GM12865 (cell line): Measurements from ENCODE around the gene KRT80.
A peak's percentile ranks its signal among the peaks of the same experiment; 100 is the strongest.

ENCODE experiments used
- DNase-seq: peaks from one replicate; pipeline ENCODE4 v3.0.0; 2010; ENCODE audit warnings: low read depth
- H3K4me3 ChIP-seq: 2 replicates; pipeline ENCODE4 v1.5.1; 2011; ENCODE audit warnings: mild to moderate bottlenecking, low read depth, low read length, control low read depth
- CTCF ChIP-seq: IDR thresholded peaks from 2 replicates; pipeline ENCODE4 v1.5.1; 2011; ENCODE audit warnings: low read length, control low read depth, low read depth, inconsistent platforms; ENCODE audit not compliant: insufficient read depth; ENCODE audit errors: missing control alignments

The KRT80 gene

GRCh38 chr12:52130711-52131110 lies 61.1 kb downstream of the KRT80 start:
- no peak for TF ChIP-seq CTCF
- no peak for DNase-seq
- no peak overlapping the region for H3K4me3 ChIP-seq

GRCh38 chr12:52127683-52128450 lies 63.9 kb downstream of the KRT80 start:
- H3K4me3 ChIP-seq: no peak overlapping the region
- DNase-seq: no peak
- no peak for TF ChIP-seq CTCF

- no peak for DNase-seq
- no peak overlapping the region for H3K4me3 ChIP-seq
- no peak for TF ChIP-seq CTCF
Observed at GRCh38 chr12:52126605-52127578, 64.9 kb downstream of the KRT80 start.

- DNase-seq: no peak
- TF ChIP-seq CTCF: no peak
- no peak overlapping the region for H3K4me3 ChIP-seq
Observed at GRCh38 chr12:52126050-52126604, 65.7 kb downstream of the KRT80 start.

GRCh38 chr12:52125476-52125900 lies 66.3 kb downstream of the KRT80 start:
- H3K4me3 ChIP-seq: no peak overlapping the region
- DNase-seq: no peak
- TF ChIP-seq CTCF: no peak

GRCh38 chr12:52123487-52124186 lies 68.2 kb downstream of the KRT80 start:
- DNase-seq: peak; percentile 66
- H3K4me3 ChIP-seq: no peak overlapping the region
- no peak for TF ChIP-seq CTCF
